Glutamatergic neuron (in vitro differentiated cells): ENCODE results near the gene ENC1. TPM values are rescaled to one million over a fixed set of nuclear protein-coding genes. Genes with fewer than 3 reads are reported as not detected.

Experiments
- DNase-seq: peaks from one replicate; pipeline ENCODE4 v3.0.0; 2022
- H3K27ac Mint-ChIP-seq: one replicate; pipeline ENCODE4 v1.8.0; 2020; ENCODE audit warnings: mild to moderate bottlenecking, mixed read lengths, inconsistent platforms; ENCODE audit not compliant: unreplicated experiment
- H3K27me3 Mint-ChIP-seq: one replicate; pipeline ENCODE4 v1.8.0; 2020; ENCODE audit warnings: mild to moderate bottlenecking, moderate library complexity, mixed read lengths, inconsistent platforms; ENCODE audit not compliant: unreplicated experiment
- H3K36me3 Mint-ChIP-seq: one replicate; pipeline ENCODE4 v1.8.0; 2020; ENCODE audit warnings: mild to moderate bottlenecking, mixed read lengths, inconsistent platforms; ENCODE audit not compliant: unreplicated experiment
- H3K4me1 Mint-ChIP-seq: one replicate; pipeline ENCODE4 v1.8.0; 2020; ENCODE audit warnings: mild to moderate bottlenecking, low read depth, mixed read lengths, inconsistent platforms; ENCODE audit not compliant: unreplicated experiment
- H3K4me3 Mint-ChIP-seq: one replicate; pipeline ENCODE4 v1.8.0; 2020; ENCODE audit warnings: mild to moderate bottlenecking, mixed read lengths, inconsistent platforms; ENCODE audit not compliant: unreplicated experiment
- H3K9me3 Mint-ChIP-seq: one replicate; pipeline ENCODE4 v1.8.0; 2020; ENCODE audit warnings: mild to moderate bottlenecking, moderate library complexity, mixed read lengths, inconsistent platforms; ENCODE audit not compliant: unreplicated experiment
- CTCF ChIP-seq: fragments of 200-600 bp; sonication (generic); IDR thresholded peaks from one replicate; pipeline ENCODE4 v1.5.0; 2021; ENCODE audit not compliant: partially characterized antibody, unreplicated experiment
- total RNA-seq: library from RNA; stranded (reverse); fragmentation: NEBNext Ultra II Directional; extraction: Animal tissue kit (Norgen Biotek cat#: 25700); gene quantifications from one replicate; pipeline ENCODE4 v1.2.1, GENCODE V29; 2021; ENCODE audit not compliant: unreplicated experiment

The ENC1 gene
- total RNA-seq, 1 donor from 2014 or later, result 302 TPM

- peaks cover 34% of the 10 kb centered on the region for H3K4me1 Mint-ChIP-seq
- DNase-seq, result no peak
- H3K27me3 Mint-ChIP-seq, result peaks cover 1% of the 10 kb centered on the region
- H3K27ac Mint-ChIP-seq, result no peak overlapping the region
- H3K36me3 Mint-ChIP-seq, result no peaks in the 10 kb centered on the region
- H3K9me3 Mint-ChIP-seq, result peaks cover 8% of the 10 kb centered on the region
- no peak overlapping the region for H3K4me3 Mint-ChIP-seq
- no peak for TF ChIP-seq CTCF
These were observed 16.0 kb downstream of the ENC1 start for GRCh38 chr5:74624501-74624900.

GRCh38 chr5:74623748-74624408 lies 16.6 kb downstream of the ENC1 start:
- peaks cover 36% of the 10 kb centered on the region for H3K4me1 Mint-ChIP-seq
- peaks cover 3% of the 10 kb centered on the region for H3K27me3 Mint-ChIP-seq
- no peak overlapping the region for H3K27ac Mint-ChIP-seq
- peaks cover 8% of the 10 kb centered on the region for H3K9me3 Mint-ChIP-seq
- DNase-seq, result no peak
- no peak for TF ChIP-seq CTCF
- H3K4me3 Mint-ChIP-seq, result no peak overlapping the region
- no peaks in the 10 kb centered on the region for H3K36me3 Mint-ChIP-seq

GRCh38 chr5:74623006-74623611 lies 17.4 kb downstream of the ENC1 start:
- Mint-ChIP-seq H3K36me3 (no peaks in the 10 kb centered on the region), H3K4me1 (peaks cover 34% of the 10 kb centered on the region), H3K27ac (no peak overlapping the region), H3K9me3 (peaks cover 8% of the 10 kb centered on the region), H3K27me3 (peaks cover 3% of the 10 kb centered on the region), H3K4me3 (no peak overlapping the region)
- no peak for TF ChIP-seq CTCF
- no peak for DNase-seq

- peaks cover 28% of the 10 kb centered on the region for H3K4me1 Mint-ChIP-seq
- peaks cover 7% of the 10 kb centered on the region for H3K9me3 Mint-ChIP-seq
- H3K27ac Mint-ChIP-seq, result no peak overlapping the region
- TF ChIP-seq CTCF, result no peak
- DNase-seq, result no peak
- H3K4me3 Mint-ChIP-seq, result no peak overlapping the region
- H3K27me3 Mint-ChIP-seq, result peaks cover 3% of the 10 kb centered on the region
- H3K36me3 Mint-ChIP-seq, result no peaks in the 10 kb centered on the region
These were observed 18.4 kb downstream of the ENC1 start for GRCh38 chr5:74622122-74622521.

- Mint-ChIP-seq H3K4me1 (peaks cover 26% of the 10 kb centered on the region), H3K27me3 (peaks cover 3% of the 10 kb centered on the region), H3K4me3 (no peak overlapping the region), H3K9me3 (peaks cover 2% of the 10 kb centered on the region), H3K36me3 (no peaks in the 10 kb centered on the region), H3K27ac (no peak overlapping the region)
- TF ChIP-seq CTCF, result no peak
- no peak for DNase-seq
These were observed 19.0 kb downstream of the ENC1 start for GRCh38 chr5:74621492-74621891.
